Body of pancreas (tissue), 4 donors: ENCODE data around the gene PDE4D.

Experiments
- CTCF ChIP-seq, 7 experiments: fragments of 450-650 bp in 4 of 7; fragments of 200-600 bp in 3 of 7; sonication (generic) in 3 of 7; IDR thresholded peaks; one replicate each; pipeline ENCODE4 v1.5.1; 2016 to 2019; ENCODE audit warnings: antibody characterized with exemption in 7 of 7
- POLR2A ChIP-seq, 3 donors: fragments of 450-650 bp; IDR thresholded peaks; one replicate each; pipeline ENCODE4 v1.6.1; 2016; ENCODE audit warnings: antibody characterized with exemption in 3 of 3, mild to moderate bottlenecking in 2 of 3

- TF ChIP-seq POLR2A (IDR thresholded peaks at IDR 0.05), result no peak
- TF ChIP-seq CTCF (IDR thresholded peaks at IDR 0.05), result no peak
Observed at GRCh38 chr5:59003124-59003523, 890.4 kb downstream of the PDE4D start.
